Colonic mucosa (tissue), 4 donors: ENCODE measurements around the gene TRIM5. TPM values are rescaled to one million over a fixed set of nuclear protein-coding genes. Genes with fewer than 3 reads are reported as not detected.

Source experiments
- DNase-seq: peaks from one replicate; pipeline ENCODE4 v3.0.0-alpha.2; 2020
- H3K27ac ChIP-seq: fragments of 200-600 bp; one replicate; pipeline ENCODE4 v1.8.0; 2021
- H3K27me3 ChIP-seq: fragments of 200-600 bp; one replicate; pipeline ENCODE4 v1.8.0; 2021
- H3K36me3 ChIP-seq: fragments of 200-600 bp; one replicate; pipeline ENCODE4 v1.8.0; 2021
- H3K4me1 ChIP-seq: fragments of 200-600 bp; one replicate; pipeline ENCODE4 v1.8.0; 2021; ENCODE audit warnings: mild to moderate bottlenecking
- H3K4me3 ChIP-seq: fragments of 200-600 bp; one replicate; pipeline ENCODE4 v1.8.0; 2021
- H3K9ac ChIP-seq, 2 donors: one replicate each; pipeline ENCODE4 v1.7.0; 2013; ENCODE audit warnings: control low read depth in 2 of 2, low read depth in 2 of 2, low read length in 2 of 2
- H3K9me3 ChIP-seq: fragments of 200-600 bp; one replicate; pipeline ENCODE4 v1.8.0; 2021
- CTCF ChIP-seq: fragments of 200-600 bp; IDR thresholded peaks from one replicate; pipeline ENCODE4 v1.8.0; 2022; ENCODE audit warnings: antibody characterized with exemption, mild to moderate bottlenecking
- intact Hi-C: fragments of 100-400 bp; cut with DNase I; formaldehyde crosslinking; loops from one replicate; pipeline ENCODE4 v1.14.1; 2022
- total RNA-seq, 2 donors: library from RNA; stranded (reverse); fragmentation: NEBNext Ultra II Directional in 1 of 2; extraction: Animal tissue kit (Norgen Biotek cat#: 25700) in 1 of 2; gene quantifications; one replicate each; pipeline ENCODE4 v1.2.1, GENCODE V29; 2021
- donor health status: healthy.
- donor health status: DM: no; HTN: no; CAD: no.
- donor health status: DM: no; HTN: no; CAD: no.

The TRIM5 gene
- total RNA-seq, 2 donors from 2014 or later = 21.4 to 23.3 TPM

- Histone ChIP-seq H3K27me3 (no peaks in the 10 kb centered on the region), H3K4me1 (no peaks in the 10 kb centered on the region), H3K36me3 (no peaks in the 10 kb centered on the region), H3K9ac (no peak overlapping the region), H3K27ac (no peak overlapping the region), H3K9me3 (no peaks in the 10 kb centered on the region), H3K4me3 (no peak overlapping the region)
- no peak for TF ChIP-seq CTCF
- intact Hi-C loops = no loop called here
- no peak for DNase-seq
Observed at GRCh38 chr11:5713695-5714094, 28.8 kb upstream of the TRIM5 start.

- Histone ChIP-seq H3K36me3 (no peaks in the 10 kb centered on the region), H3K9ac (no peak overlapping the region), H3K9me3 (no peaks in the 10 kb centered on the region), H3K4me3 (no peak overlapping the region), H3K27me3 (no peaks in the 10 kb centered on the region), H3K4me1 (no peaks in the 10 kb centered on the region), H3K27ac (no peak overlapping the region)
- no peak for TF ChIP-seq CTCF
- no peak for DNase-seq
- intact Hi-C loops = no loop called here
Observed at GRCh38 chr11:5712507-5712906, 27.6 kb upstream of the TRIM5 start.

- Histone ChIP-seq H3K27ac (no peak overlapping the region), H3K9me3 (no peaks in the 10 kb centered on the region), H3K36me3 (no peaks in the 10 kb centered on the region), H3K4me1 (no peaks in the 10 kb centered on the region), H3K9ac (no peak overlapping the region), H3K27me3 (no peaks in the 10 kb centered on the region), H3K4me3 (no peak overlapping the region)
- intact Hi-C loops = no loop called here
- TF ChIP-seq CTCF = no peak
- DNase-seq = no peak
Observed at GRCh38 chr11:5705688-5706087, 20.8 kb upstream of the TRIM5 start.

GRCh38 chr11:5703741-5704536 is 19.1 kb upstream of the TRIM5 start:
- no peak for DNase-seq
- Histone ChIP-seq H3K27me3 (no peaks in the 10 kb centered on the region), H3K27ac (no peak overlapping the region), H3K9me3 (no peaks in the 10 kb centered on the region), H3K4me1 (no peaks in the 10 kb centered on the region), H3K36me3 (no peaks in the 10 kb centered on the region), H3K9ac (no peak overlapping the region), H3K4me3 (no peak overlapping the region)
- intact Hi-C loops = no loop called here
- TF ChIP-seq CTCF = no peak

- Histone ChIP-seq H3K4me1 (no peaks in the 10 kb centered on the region), H3K36me3 (no peaks in the 10 kb centered on the region), H3K9me3 (no peaks in the 10 kb centered on the region), H3K9ac (no peak overlapping the region), H3K27me3 (no peaks in the 10 kb centered on the region), H3K27ac (no peak overlapping the region), H3K4me3 (no peak overlapping the region)
- intact Hi-C loops = no loop called here
- TF ChIP-seq CTCF = no peak
- no peak for DNase-seq
Observed at GRCh38 chr11:5701055-5701577, 16.2 kb upstream of the TRIM5 start.
